ENCODE data around the gene SNED1.

GRCh38 chr2:240951045-240951594, 47.3 kb upstream of the SNED1 start:
- TF ChIP-seq CTCF (IDR thresholded peaks at IDR 0.05; ENCODE audit: low read length), result no peak
- no peak for TF ChIP-seq EZH2 (optimal IDR thresholded peaks at IDR 0.05; ENCODE audit: low read depth, low read length)
- no peak for TF ChIP-seq EZH2phosphoT487 (IDR thresholded peaks at IDR 0.05; ENCODE audit: low read length)
